HCEC 1CT (cell line): Measurements from ENCODE around the gene UBE2QL1.

Source experiments
- DNase-seq: peaks from one replicate; pipeline ENCODE4 v3.0.0-alpha.2; 2017

UBE2QL1 gene

GRCh38 chr5:6541256-6542013, 92.8 kb downstream of the UBE2QL1 start:
- DNase-seq: no peak

- DNase-seq: no peak
Observed at GRCh38 chr5:6542421-6543345, 94.0 kb downstream of the UBE2QL1 start.

- DNase-seq: no peak
Observed at GRCh38 chr5:6543346-6543730, 94.7 kb downstream of the UBE2QL1 start.

GRCh38 chr5:6543830-6544560, 95.3 kb downstream of the UBE2QL1 start:
- DNase-seq: no peak
